HG03521 (cell line): Measurements from ENCODE around the gene HVCN1.
"Not testable (repeated sequence)": the region's sequence is repeated elsewhere in the genome, so short reads cannot be mapped to it uniquely, and the experiment has no call there.

Experiments
- ATAC-seq: cut with Tn5 transposase; IDR thresholded peaks from one replicate; pipeline ENCODE4 v1.9.1; 2021; ENCODE audit warnings: mild to moderate bottlenecking, moderate library complexity; ENCODE audit not compliant: unreplicated experiment

The HVCN1 gene

GRCh38 chr12:110619534-110619953 is 69.4 kb downstream of the HVCN1 start:
- peak; percentile 55 for ATAC-seq

- no peak for ATAC-seq
Observed at GRCh38 chr12:110616471-110617115, 72.3 kb downstream of the HVCN1 start.

GRCh38 chr12:110615171-110615570 is 73.7 kb downstream of the HVCN1 start:
- ATAC-seq: no peak

GRCh38 chr12:110613771-110614684 is 74.9 kb downstream of the HVCN1 start, which contains the start of gene TCTN1:
Gene TCTN1 (plus strand): TSS chr12:110614129. CDS start chr12:110614183, 54 bp downstream.
- peak; percentile 96 for ATAC-seq

- ATAC-seq: no peak
Observed at GRCh38 chr12:110613071-110613770, 75.7 kb downstream of the HVCN1 start.

GRCh38 chr12:110606253-110606611 is 82.7 kb downstream of the HVCN1 start:
- no peak for ATAC-seq

GRCh38 chr12:110602085-110602814 is 86.7 kb downstream of the HVCN1 start:
- not testable (repeated sequence) for ATAC-seq

- ATAC-seq: no peak
Observed at GRCh38 chr12:110600254-110600653, 88.7 kb downstream of the HVCN1 start.

GRCh38 chr12:110599334-110599733 is 89.6 kb downstream of the HVCN1 start:
- no peak for ATAC-seq
